GM21390 (cell line): ENCODE results near the gene MXD1.

Experiments
- ATAC-seq: cut with Tn5 transposase; IDR thresholded peaks from one replicate; pipeline ENCODE4 v1.9.1; 2021; ENCODE audit not compliant: unreplicated experiment

The MXD1 gene

DNA sequence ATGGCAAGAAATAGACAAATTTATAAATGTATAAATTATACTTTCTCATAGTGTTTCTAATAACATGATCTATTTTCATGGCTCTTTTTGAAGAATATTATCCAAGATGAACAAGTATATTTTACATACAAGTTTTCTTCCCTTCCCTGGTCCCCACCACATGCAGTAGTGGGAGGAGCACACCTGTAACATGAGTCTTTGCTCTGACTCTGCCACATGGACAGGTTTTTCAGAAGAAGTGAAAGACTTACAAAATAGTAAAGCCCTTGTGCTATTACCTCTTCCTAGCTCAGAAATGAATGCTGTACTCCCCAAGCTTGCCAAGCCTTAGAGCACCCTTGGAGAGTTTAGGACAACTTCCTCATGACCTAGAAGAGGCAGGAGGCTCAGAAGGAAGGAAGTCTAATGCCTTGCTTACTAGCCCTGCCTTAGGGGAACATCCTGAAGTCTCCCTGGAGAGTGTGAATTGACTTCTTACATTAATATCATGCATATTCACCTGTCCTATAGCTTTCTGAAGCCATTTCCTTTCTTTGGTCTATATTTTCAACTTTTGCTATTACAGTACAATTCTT, 18.4 kb downstream of the MXD1 start:
- ATAC-seq: no peak

- ATAC-seq: no peak
Observed at GRCh38 chr2:69933839-69934613, 19.1 kb downstream of the MXD1 start.

GRCh38 chr2:69934614-69934908, 19.7 kb downstream of the MXD1 start:
- ATAC-seq: no peak

DNA sequence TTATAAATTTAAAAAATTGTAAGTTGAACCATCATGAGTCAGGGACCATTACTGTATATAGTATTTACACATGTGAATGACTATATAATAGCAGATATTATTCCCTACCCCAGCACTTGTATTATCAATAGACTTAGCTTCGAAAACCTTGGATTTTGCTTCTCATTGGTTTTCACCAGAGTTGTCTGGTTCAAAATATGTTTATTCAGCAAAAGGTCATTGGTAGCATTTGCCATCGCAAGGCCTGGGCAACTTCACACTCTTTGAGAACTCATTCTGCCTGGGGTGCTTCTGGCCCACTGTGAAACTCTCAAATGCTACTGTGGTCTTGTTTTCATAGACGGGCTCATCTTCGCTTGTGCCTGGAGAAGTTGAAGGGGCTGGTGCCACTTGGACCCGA, 20.1 kb downstream of the MXD1 start:
- no peak for ATAC-seq

DNA sequence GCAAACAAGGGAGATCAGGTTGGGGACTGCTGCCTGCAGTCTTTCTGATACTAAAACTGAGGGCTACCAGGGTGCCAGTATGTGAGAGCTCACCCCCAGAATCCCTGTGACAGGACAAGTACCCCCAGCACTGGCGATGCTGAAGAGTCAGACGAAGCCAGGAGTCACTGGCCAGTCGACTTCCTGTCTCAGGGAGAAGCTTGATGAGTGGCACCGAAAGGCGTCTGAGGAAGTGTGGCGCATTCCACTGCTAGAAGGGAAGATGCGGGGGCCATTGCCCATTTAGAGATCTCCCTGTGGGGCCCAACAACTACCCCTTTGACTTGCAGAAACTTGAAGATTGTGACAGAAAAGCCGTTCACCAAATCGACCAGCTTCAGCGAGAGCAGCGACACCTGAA, 22.0 kb downstream of the MXD1 start:
- no peak for ATAC-seq

DNA sequence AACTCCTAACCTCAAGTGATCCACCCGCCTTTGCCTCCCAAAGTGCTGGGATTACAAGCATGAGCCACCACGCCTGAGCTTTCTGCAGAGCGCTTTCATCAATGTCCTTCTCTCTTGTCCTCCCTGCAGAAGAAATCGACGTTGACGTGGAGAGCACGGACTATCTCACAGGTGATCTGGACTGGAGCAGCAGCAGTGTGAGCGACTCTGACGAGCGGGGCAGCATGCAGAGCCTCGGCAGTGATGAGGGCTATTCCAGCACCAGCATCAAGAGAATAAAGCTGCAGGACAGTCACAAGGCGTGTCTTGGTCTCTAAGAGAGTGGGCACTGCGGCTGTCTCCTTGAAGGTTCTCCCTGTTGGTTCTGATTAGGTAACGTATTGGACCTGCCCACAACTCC, 23.1 kb downstream of the MXD1 start:
- ATAC-seq: no peak

- no peak for ATAC-seq
Observed at GRCh38 chr2:69939722-69940121, 24.8 kb downstream of the MXD1 start.

DNA sequence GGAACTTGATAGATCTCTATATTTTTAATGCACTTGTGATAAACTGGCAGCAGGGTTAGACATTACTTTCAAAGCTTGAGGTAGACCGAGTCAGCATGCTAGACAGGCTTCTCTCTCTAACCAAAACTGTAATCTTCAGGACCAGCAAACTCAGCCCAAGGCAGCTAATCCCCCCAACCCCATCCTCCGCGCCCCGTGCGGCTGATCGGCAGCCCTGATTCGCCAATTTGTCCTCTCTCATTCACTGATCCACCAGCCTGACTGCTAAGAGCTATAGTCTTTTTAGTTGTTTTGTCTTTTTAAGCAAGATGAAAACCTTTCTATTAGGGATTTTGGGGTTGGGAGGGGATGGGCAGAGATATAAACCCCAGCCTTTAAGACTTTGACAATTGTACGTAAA, 25.8 kb downstream of the MXD1 start:
- no peak for ATAC-seq

DNA sequence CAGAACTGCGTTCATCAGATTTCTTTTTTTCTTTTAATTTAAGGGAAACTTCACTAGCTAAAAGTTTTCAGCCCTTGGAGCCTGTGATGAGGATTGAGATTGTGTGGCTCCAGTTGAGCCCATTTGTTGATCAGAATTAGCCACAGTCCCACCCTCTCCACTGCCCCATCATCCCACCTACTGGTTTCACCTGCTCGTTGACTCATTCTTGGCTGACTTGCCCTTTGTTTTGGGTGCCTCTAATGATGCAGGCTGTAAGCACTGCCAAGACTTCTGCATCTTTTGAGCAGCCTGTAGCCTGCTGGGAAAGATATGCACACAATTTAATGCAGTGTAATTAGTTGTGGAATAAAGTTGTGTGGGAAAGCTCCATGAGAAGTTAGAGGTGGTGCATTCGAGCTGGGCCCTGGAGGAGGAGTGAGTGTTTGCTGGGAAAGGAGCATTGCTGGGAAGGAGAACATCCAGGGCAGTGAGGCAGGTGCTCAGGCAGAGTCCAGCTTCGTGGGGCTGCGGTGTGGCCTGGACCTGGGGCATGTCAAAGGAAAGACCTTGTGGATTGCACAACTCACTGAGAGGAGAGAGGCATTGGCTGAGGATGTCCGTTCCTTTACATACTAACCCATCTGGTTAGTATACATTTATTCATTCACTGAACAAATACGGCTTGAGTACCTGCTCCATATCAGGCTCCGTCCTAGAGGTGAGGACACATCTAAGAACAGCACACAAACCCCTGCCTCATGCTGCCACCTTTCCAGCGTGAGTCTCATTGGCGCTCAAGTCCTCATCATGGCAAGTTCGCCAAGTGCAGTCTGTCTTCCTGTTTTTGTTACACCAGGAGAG, 28.3 kb downstream of the MXD1 start:
- no peak for ATAC-seq

DNA sequence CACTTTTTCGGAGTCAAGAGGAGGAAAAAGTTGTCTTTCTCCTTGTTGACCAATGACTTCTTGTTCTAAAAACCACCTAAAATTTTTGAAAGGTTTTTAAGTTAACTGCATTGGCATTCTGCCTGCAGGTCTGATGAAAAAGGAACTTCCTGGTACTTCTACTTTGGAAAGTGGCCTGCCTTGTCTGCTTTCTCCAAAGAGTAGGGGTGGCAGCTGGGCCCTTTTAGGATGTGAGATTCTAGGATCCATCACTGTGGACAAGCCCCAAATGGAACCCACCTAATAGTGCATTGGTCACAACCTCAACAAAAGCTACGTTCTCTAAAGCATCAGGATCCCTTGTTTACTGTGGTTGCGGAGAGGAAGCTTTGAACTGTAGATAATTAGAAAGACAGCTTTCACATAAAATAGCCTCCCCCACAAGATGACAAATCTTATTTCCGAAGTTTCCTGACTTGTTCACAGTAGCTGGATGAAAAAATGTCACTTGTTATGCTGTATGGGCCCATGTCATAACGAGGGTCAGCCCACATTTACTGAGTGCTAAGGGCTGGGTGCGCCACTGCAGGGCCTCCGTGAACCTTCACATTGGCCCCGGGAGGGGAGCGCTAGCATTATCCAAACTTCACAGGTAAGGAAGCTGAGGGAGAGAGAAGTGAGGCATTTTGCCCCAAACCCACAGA, 29.1 kb downstream of the MXD1 start:
- no peak for ATAC-seq

DNA sequence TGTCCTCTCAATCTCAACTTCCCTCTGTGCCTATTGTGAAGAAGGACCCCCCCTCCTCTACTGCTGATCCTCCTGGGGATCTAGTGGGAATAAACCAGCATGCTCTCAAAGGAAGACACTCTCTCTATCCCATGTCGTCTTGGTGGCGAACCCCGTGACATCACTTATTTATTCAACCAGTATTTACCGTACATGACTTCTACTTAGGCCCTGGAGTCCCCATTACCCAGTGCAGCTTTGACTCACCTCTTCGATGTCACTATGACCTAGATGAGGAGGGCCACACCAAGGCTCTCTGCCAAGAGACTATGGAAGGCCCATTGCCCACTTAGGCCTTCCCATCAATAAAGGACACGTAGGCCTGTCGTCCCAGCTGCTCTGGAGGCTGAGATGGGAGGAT, 29.8 kb downstream of the MXD1 start:
- ATAC-seq: no peak

GRCh38 chr2:69945441-69945840, 30.5 kb downstream of the MXD1 start:
- ATAC-seq: no peak

DNA sequence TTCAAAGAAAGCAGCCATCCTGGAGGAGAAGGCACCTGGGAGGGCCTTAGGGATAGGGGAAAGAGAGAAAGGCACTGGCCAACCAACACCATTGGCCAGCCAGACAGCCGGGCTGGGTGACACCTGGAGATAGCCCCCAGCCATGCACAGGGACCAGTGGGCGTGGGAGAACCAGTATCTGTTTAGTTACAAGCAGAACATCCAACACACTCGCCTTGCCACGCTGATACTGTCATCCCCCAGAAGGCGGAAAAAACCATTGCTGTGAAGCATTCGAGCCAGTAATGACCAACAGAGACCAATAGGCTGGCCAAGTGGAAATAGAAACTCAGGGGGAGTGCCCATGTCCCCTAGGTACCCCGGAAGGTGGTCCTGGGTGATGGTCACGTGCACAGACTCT, 31.0 kb downstream of the MXD1 start:
- ATAC-seq: no peak

GRCh38 chr2:69946351-69947324, 31.7 kb downstream of the MXD1 start:
- ATAC-seq: peak; percentile 86

GRCh38 chr2:69947325-69947931, 32.5 kb downstream of the MXD1 start:
- ATAC-seq: no peak

DNA sequence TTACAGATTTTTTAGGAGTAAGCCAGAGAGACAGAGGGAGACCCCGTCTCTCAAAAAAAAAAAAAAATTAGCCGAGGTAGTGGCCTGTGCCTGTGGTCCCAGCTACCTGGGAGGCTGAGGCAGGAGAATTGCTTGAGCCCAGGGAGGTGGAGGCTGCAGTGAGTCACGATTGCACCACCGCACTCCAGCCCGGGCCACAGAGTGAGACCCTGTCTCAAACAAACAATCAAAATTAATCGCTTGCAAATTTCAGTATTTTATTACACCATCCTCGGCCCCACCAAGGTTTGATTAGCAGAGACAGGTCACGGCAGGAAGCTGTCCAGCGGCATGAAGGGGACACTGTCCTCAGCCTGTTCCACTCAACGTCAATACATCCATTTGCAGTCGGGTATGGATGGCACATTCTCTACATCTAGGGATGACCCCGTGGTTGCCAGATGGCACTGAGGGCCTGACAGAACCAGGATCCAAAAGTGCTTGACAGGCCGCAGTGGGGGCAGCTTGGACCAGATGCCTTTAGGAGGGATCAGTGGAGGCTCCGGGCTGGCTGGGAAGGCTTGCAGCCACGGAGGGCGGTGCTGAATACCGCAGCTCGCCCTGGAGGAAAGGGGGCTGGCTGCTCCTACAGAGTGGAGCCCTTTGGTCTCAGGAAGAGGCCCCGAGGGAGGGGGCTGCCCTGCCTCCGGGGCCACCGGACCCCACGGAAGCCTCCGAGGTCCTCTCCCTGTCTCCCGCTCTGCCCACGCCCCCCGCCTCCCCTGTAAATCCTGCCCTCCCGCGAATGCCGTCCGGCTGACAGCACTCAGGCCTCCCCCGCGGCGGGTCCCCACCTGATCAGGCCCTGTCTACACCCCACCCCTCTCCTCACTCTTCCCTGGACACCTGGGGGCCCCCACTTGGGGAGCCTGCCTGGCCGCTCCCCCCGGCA, 33.4 kb downstream of the MXD1 start:
- ATAC-seq: no peak

GRCh38 chr2:69948963-69949645, 34.2 kb downstream of the MXD1 start:
- no peak for ATAC-seq

DNA sequence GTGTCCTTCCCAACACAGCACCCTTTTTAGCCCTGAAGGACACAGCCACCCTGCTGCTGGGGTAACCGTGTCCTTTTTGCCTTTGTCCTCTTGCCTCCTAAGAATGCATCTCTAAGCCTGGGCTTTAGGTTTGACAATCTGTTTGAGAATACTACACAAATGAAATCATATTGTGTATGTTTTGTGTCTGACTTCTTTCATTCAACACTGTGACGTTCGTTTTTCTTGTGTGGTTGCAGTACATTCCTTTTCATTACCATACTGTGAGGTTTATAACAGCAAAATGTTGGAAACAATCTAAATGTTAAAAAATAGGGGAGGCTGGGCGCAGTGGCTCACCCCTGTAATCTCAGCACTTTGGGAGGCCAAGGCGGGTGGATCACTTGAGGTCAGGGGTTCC, 35.3 kb downstream of the MXD1 start:
- ATAC-seq: no peak
